ENCODE measurements around the gene UBAP2.

DNA sequence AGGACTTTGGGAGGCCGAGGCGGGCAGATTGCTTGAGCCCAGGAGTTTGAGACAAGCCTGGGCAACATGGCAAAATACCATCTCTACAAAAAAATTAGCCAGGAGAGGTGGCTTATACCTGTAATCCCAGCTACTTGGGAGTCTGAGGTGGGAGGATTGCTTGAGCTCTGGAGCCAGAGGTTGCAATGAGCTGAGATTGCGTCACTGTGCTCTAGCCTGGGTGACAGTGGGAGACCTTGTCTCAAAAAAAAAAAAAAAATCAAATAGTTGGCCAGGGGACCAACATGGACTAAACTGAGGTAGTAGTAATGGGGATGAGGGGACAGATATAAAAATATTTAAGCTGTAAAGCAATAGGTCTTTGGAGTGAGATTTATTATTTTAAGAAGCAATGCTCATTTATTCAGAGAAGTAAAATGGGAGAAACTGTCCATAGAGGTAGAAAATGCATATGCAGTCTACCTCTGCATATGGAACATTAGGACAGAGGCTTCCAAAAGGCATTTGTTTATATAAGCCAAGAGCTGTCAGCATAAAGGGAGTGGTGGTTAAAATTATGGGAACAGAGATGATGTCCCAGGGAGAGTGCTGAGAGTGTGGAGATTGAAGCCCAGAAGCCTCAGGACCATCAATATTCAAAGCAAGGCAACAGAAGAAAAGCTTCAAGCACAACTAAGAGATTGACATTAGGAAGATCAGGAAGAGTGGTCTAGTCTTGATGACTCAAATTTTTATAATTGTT, 133.6 kb downstream of the UBAP2 start:
- no peak for TF ChIP-seq POLR2A (IDR thresholded peaks at IDR 0.05)
- TF ChIP-seq, protein P1, sequence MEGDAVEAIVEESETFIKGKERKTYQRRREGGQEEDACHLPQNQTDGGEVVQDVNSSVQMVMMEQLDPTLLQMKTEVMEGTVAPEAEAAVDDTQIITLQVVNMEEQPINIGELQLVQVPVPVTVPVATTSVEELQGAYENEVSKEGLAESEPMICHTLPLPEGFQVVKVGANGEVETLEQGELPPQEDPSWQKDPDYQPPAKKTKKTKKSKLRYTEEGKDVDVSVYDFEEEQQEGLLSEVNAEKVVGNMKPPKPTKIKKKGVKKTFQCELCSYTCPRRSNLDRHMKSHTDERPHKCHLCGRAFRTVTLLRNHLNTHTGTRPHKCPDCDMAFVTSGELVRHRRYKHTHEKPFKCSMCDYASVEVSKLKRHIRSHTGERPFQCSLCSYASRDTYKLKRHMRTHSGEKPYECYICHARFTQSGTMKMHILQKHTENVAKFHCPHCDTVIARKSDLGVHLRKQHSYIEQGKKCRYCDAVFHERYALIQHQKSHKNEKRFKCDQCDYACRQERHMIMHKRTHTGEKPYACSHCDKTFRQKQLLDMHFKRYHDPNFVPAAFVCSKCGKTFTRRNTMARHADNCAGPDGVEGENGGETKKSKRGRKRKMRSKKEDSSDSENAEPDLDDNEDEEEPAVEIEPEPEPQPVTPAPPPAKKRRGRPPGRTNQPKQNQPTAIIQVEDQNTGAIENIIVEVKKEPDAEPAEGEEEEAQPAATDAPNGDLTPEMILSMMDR (IDR thresholded peaks at IDR 0.05), result no peak
